ENCODE measurements around the gene BTBD10. TPM values are rescaled to one million over a fixed set of nuclear protein-coding genes. Genes with fewer than 3 reads are reported as not detected.
A peak's percentile ranks its signal among the peaks of the same experiment; 100 is the strongest.

BTBD10 gene
- 10 to 100 TPM in 11 of 12 donors, not detected in 1; 20.7 to 28.9 (median 26.5) TPM for polyA plus RNA-seq (ENCODE audit: insufficient read length in 12 of 12)
- long read RNA-seq, donor 1, transcript BTBD10-201 (9 exons, 2,504 nt), result major isoform, 5 of 7 reads
- long read RNA-seq, donor 1, partial matches to known transcripts, result 0 of 7 reads
- long read RNA-seq, donor 1, other reads (novel, unspliced or antisense), result 0 of 7 reads
- long read RNA-seq, donor 2, result 0 reads
- long read RNA-seq, donor 3, partial matches to known transcripts, result 0 of 3 reads
- long read RNA-seq, donor 3, other reads (novel, unspliced or antisense), result 0 of 3 reads
- long read RNA-seq, donor 4, partial matches to known transcripts, result 0 of 1 reads
- long read RNA-seq, donor 4, other reads (novel, unspliced or antisense), result 0 of 1 reads
- long read RNA-seq, donor 5, result 0 reads
- long read RNA-seq, donor 6, partial matches to known transcripts, result 0 of 4 reads
- long read RNA-seq, donor 6, other reads (novel, unspliced or antisense), result 0 of 4 reads
- long read RNA-seq, donor 7, partial matches to known transcripts, result 0 of 6 reads
- long read RNA-seq, donor 7, other reads (novel, unspliced or antisense), result 0 of 6 reads
- long read RNA-seq, donor 8, partial matches to known transcripts, result 0 of 4 reads
- long read RNA-seq, donor 8, other reads (novel, unspliced or antisense), result 0 of 4 reads
- long read RNA-seq, donor 9, partial matches to known transcripts, result 0 of 2 reads
- long read RNA-seq, donor 9, other reads (novel, unspliced or antisense), result 0 of 2 reads
- long read RNA-seq, donor 10, partial matches to known transcripts, result 0 of 3 reads
- long read RNA-seq, donor 10, other reads (novel, unspliced or antisense), result 0 of 3 reads
- long read RNA-seq, donor 11, partial matches to known transcripts, result 0 of 6 reads
- long read RNA-seq, donor 11, other reads (novel, unspliced or antisense), result 0 of 6 reads

GRCh38 chr11:13462901-13463778, at the start of gene BTBD10:
BTBD10 (minus strand) TSS chr11:13463222; CDS start chr11:13445124, 18,098 bp downstream.
- DNase-seq, result peak; percentile 98

DNA sequence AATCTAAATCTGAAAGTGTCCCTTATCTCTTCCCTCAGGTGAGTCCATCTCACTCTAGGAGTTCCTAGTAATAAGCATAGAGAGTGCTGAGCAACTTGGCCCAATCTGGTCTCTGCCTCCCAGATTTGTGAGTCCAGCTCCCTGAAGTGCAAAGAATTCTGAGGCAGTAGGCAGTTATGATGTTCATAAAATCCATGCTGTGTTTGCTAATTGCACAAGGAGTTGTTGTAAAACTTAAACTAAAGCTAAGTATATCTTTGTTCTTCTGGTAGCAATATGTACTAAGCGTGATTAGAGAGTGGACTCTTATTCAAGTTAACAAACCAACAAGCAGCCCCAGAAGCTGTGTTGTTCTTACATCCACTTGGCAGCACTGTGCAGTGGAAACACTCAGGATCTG, 40.4 kb upstream of the BTBD10 start:
- DNase-seq, result no peak

GRCh38 chr11:13502492-13502891, 39.5 kb upstream of the BTBD10 start:
- no peak for DNase-seq

GRCh38 chr11:13495929-13496328, 32.9 kb upstream of the BTBD10 start, which contains the start of gene PTH:
PTH (minus strand) TSS chr11:13495997; CDS start chr11:13492855, 3,142 bp downstream.
- no peak for DNase-seq

DNA sequence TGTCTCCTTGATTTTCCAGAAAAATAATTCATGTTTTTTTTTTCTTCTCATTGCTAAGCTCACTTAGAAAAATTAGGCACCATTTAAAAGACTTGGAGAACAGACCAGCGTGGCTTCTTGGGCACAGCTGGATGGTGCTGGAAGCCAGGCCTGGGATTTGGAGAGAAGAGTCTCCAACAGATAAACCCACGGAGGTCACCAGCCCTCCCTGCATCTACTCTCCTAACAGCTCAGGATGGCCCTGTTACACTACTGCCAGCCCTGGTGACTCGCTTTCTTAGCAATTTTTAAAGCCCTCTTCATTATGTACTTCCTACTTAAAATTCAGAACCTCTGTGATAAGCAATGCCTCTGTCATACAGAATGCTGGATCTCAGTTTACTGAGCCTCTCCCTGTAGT, 31.0 kb upstream of the BTBD10 start:
- no peak for DNase-seq

DNA sequence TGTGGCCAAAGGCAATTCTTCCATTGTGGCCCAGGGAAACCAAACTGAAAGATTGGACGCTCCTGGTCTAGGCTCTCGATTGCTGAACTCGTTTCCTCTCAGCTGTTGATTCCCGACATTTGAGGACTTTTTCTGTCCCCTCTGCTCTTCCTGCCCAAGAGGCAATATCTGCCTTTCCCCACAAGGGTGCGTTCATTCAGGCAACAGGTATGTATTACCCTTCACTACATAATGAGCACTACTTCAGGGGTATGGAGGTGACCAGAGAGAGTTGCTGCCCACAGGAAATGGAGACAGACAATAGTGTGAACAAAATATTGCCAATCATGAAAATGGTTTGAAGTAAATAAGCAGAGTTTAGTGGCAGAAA, 24.6 kb upstream of the BTBD10 start:
- no peak for DNase-seq

- DNase-seq, result no peak
These were observed 24.1 kb upstream of the BTBD10 start for GRCh38 chr11:13486926-13487660.

DNA sequence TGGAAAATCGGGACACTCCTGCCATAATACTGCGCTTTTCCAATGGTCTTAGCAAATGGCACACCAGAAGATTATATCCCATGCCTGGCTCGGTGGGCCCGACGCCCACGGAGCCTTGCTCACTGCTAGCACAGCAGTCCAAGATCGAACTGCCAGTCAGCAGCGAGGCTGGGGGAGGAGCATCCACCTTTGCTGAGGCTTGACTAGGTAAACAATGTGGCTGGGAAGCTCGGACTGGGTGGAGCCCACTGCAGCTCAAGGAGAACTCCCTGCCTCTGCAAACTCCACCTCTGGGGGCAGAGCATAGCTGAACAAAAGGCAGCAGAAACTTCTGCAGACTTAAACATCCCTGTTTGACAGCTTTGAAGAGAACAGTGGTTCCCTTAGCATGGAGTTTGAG, 17.2 kb upstream of the BTBD10 start:
- no peak for DNase-seq

- DNase-seq, result no peak
These were observed 16.7 kb upstream of the BTBD10 start for GRCh38 chr11:13479688-13480087.

GRCh38 chr11:13475091-13475490, 12.1 kb upstream of the BTBD10 start:
- DNase-seq, result no peak

DNA sequence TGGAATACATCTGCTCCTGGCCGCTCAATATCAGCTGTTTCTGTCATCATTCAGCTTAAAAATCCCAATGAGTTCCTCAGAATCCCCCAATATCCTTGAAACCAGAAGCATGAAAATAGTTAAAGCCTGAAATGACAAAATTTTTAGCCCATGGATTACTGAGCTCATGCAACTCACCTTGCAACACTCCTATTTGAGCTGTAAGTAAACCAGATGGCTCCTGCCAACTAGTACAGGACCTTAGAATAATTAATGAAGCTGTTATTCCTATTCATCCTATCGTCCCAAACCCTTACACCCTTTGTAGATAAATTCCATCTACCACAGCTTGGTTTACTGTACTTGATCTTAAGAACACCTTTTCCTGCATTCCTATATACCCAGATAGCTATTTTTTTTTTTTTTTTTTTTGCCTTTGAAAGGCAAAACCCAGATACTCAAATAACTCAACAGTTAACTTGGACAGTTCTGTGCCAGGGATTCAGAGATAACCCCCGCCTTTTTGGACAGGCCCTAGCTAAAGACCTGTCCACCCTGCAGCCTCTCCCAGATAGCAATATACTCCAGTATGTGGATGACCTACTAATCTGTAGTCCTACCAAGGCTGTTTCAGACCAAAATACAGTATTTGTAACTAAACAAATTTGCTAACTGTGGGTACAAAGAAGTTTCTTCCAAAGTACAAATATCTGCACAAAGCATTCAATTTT, 10.1 kb upstream of the BTBD10 start:
- no peak for DNase-seq

DNA sequence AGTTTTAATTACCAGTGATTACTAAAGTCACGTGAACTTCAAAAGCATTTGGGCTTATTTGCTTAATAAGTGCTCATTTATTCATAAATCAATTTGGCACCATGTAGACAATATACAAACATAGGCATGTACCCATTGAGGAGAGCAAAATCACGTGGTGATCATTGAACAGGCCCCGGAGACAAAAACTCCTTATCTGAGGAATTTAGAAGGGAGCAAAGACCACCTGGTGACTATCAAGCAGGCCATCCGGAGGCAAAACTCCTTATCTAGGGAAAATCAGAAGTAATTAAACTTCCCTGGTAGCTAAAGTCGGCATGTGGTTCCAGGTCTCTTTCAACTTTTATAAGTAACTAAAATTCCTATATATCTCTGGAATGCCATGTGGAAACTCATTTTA, 5.7 kb upstream of the BTBD10 start:
- DNase-seq, result no peak

DNA sequence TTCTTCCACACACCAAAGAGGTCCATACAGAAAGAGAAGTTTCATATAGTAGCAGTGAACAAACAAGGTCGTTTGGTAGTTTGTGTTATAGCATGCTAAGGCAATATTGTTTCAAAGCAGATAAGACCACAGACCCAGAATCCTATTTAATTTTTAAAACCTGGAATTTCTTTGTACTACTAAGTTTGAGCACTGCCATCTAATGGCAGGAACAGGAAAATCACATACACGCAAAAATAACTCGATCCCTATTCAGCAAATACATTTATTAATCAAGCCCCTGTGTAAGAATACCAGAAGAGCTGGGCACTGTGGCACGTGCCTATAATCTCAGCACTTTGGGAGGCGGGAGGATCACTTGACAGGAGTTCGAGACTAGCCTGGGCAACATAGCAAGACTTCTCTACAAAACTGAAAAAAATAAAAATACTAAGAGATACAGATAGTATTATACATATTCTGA, 2.9 kb upstream of the BTBD10 start:
- DNase-seq, result no peak

GRCh38 chr11:13463779-13464290, 813 bp upstream of the BTBD10 start:
- no peak for DNase-seq

GRCh38 chr11:13462311-13462900, 616 bp downstream of the BTBD10 start:
- DNase-seq, result no peak

- no peak for DNase-seq
These were observed 1.7 kb downstream of the BTBD10 start for GRCh38 chr11:13461291-13461690.

DNA sequence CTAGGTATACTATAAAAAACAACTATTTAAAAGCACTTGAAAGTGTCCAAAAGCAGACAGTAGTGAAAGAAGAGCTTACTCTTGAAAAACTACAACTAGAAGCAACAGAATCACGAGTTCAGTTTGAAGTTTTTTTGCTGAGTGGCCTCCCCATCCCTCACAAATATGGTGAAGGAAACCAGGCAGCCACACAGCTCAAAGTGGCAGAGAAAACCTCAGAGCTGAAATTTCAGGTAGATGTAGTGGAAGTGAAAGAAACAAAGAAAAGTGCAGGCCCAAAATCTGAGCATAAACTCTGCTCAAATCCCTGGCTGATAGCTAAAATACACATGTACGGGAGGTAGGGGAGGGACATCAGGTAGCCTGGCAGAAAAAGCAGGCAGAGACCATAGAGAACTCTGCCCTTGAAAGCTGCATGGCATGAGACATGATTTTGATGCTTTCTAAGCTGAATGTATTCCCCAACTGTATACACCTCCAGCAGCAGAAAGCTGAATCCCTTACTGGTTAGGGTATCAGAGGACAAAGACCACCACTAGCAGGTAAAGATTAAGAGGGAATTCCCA, 12.1 kb downstream of the BTBD10 start:
- DNase-seq, result no peak

DNA sequence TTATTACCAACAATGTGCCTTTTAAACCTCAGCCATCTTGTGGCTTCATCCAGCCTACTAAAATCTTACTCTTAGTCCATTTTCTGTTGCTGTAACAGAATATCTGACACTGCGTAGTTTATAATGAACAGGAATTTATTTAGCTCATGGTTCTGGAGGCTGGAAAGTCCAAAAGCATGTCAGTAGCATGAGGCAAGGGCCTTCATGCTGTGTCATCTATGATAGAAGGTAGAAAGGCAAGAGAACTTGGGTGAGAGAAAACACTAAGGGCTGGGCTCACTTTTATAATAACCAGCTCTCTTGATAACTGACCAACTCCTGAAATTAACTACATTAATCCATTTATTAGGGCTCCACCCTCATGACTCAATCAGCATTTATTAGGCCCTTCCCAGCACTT, 13.5 kb downstream of the BTBD10 start:
- DNase-seq, result no peak

- peak; percentile 45 for DNase-seq
These were observed 14.1 kb downstream of the BTBD10 start for GRCh38 chr11:13448876-13449275.

Measured in muscle of arm (tissue), 14 donors.